Measurements from ENCODE around the gene HK2.

DNA sequence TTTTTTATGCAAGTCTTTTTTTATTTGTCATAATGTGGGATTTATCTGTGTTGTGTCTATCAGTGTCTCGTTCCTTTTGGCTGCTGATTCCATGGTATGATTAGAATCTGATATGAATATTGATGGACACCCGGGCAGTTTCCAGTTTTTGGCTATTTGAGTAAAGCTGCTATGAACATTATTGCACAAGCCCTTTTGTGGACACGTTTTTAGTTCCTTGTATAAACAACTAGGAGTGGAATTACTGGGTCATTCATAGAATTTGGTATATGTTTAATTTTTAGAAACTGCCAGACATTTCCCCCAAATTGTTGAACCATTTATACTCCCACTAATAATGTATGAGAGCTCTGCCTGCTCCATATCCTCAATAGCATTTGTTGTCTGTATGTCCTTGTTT is 26.6 kb downstream of the HK2 start:
- TF ChIP-seq, protein P1, sequence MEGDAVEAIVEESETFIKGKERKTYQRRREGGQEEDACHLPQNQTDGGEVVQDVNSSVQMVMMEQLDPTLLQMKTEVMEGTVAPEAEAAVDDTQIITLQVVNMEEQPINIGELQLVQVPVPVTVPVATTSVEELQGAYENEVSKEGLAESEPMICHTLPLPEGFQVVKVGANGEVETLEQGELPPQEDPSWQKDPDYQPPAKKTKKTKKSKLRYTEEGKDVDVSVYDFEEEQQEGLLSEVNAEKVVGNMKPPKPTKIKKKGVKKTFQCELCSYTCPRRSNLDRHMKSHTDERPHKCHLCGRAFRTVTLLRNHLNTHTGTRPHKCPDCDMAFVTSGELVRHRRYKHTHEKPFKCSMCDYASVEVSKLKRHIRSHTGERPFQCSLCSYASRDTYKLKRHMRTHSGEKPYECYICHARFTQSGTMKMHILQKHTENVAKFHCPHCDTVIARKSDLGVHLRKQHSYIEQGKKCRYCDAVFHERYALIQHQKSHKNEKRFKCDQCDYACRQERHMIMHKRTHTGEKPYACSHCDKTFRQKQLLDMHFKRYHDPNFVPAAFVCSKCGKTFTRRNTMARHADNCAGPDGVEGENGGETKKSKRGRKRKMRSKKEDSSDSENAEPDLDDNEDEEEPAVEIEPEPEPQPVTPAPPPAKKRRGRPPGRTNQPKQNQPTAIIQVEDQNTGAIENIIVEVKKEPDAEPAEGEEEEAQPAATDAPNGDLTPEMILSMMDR (IDR thresholded peaks at IDR 0.05) = no peak
- no peak for TF ChIP-seq POLR2A (IDR thresholded peaks at IDR 0.05)

Data from right lobe of liver (tissue), 4 donors.